Hindlimb muscle (tissue), 1 donor: ENCODE results near the gene TRAK1. TPM values are rescaled to one million over a fixed set of nuclear protein-coding genes. Genes with fewer than 3 reads are reported as not detected.
A peak's percentile ranks its signal among the peaks of the same experiment; 100 is the strongest.

Experiments
- DNase-seq: peaks from one replicate; pipeline ENCODE4 v3.0.0-alpha.2; 2013
- polyA plus RNA-seq: library from polyadenylated mRNA; unstranded; fragments of 120-200 nt; gene quantifications from one replicate; pipeline ENCODE4 v1.2.1, GENCODE V29; 2013; ENCODE audit not compliant: insufficient read length

Gene TRAK1
- polyA plus RNA-seq, 1 donor = 87.5 TPM

- no peak for DNase-seq
Measured at GRCh38 chr3:42256135-42256819, 165.1 kb downstream of the TRAK1 start.

- no peak for DNase-seq
Measured at GRCh38 chr3:42257007-42257406, 165.8 kb downstream of the TRAK1 start.

- DNase-seq = no peak
Measured at GRCh38 chr3:42262525-42262924, 171.4 kb downstream of the TRAK1 start.

- DNase-seq = no peak
Measured at GRCh38 chr3:42263354-42264346, 172.5 kb downstream of the TRAK1 start.

- peak; percentile 24 for DNase-seq
Measured at GRCh38 chr3:42264399-42265058, 173.4 kb downstream of the TRAK1 start.

GRCh38 chr3:42265059-42265991, 174.2 kb downstream of the TRAK1 start:
- DNase-seq = peak; percentile 40

- DNase-seq = no peak
Measured at GRCh38 chr3:42266085-42266484, 174.9 kb downstream of the TRAK1 start, which contains the start of gene CCK. Gene CCK (minus strand): TSS chr3:42266185. CDS start chr3:42263630, 2,555 bp downstream.

- no peak for DNase-seq
Measured at GRCh38 chr3:42267878-42268277, 176.7 kb downstream of the TRAK1 start.

- DNase-seq = no peak
Measured at GRCh38 chr3:42269647-42270046, 178.5 kb downstream of the TRAK1 start.

GRCh38 chr3:42270561-42270960, 179.4 kb downstream of the TRAK1 start:
- no peak for DNase-seq

GRCh38 chr3:42271786-42272185, 180.6 kb downstream of the TRAK1 start:
- no peak for DNase-seq

- DNase-seq = no peak
Measured at GRCh38 chr3:42273361-42273760, 182.2 kb downstream of the TRAK1 start.

GRCh38 chr3:42274266-42274665, 183.1 kb downstream of the TRAK1 start:
- DNase-seq = no peak

GRCh38 chr3:42275217-42275616, 184.1 kb downstream of the TRAK1 start:
- no peak for DNase-seq

Other genes with a start within 250 kb of the TRAK1 start
- gene ULK4, start 129.3 kb upstream of the TRAK1 start, polyA plus RNA-seq = 2.4 TPM
- gene CCK, start 174.8 kb downstream of the TRAK1 start, polyA plus RNA-seq = 4.2 TPM